Islet of Langerhans (tissue), 1 donor: ENCODE results near the gene MORN3.
A peak's percentile ranks its signal among the peaks of the same experiment; 100 is the strongest.
"Not testable (repeated sequence)": the region's sequence is repeated elsewhere in the genome, so short reads cannot be mapped to it uniquely, and the experiment has no call there.

Source experiments
- FAIRE-seq: peaks from one replicate; lab custom pipeline; 2011; peaks lifted over from hg19 to GRCh38; lab: Jason Lieb, UNC

MORN3 gene, protein sequence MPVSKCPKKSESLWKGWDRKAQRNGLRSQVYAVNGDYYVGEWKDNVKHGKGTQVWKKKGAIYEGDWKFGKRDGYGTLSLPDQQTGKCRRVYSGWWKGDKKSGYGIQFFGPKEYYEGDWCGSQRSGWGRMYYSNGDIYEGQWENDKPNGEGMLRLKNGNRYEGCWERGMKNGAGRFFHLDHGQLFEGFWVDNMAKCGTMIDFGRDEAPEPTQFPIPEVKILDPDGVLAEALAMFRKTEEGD

GRCh38 chr12:121669521-121669900 lies at the start of gene MORN3:
TSS of gene MORN3 (minus strand) at chr12:121669654. CDS start at chr12:121669483, 171 bp downstream.
- no peak for FAIRE-seq

DNA sequence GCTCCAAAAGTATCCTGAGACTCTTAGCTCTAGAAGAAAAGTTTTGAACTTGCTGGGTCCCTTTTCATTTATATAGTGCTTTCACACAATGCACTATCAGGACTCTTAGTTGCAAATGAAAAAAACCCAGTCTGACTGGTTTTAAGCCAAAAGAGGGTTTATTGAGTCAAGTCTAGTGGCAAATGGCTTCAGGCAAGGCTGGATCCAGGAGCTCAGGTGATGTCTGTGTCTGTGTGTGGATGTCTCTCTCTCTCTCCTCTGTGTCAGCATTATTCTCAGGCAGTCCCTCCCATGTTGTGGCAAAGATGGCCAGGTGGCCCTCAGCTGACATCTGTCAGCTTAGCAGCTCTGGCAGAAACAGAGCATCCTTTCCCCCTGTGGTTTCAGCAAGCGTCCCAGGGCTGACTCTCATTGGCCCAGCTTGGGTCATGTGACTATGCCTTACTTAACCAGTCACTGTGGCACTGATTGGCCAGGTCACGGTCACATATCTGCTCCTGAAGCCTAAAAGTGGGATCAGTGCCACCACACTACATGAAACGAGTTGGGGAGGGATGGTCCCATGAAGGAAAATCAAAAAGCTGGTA lies 49.3 kb upstream of the MORN3 start:
- FAIRE-seq, result no peak

GRCh38 chr12:121717041-121717699 lies 47.7 kb upstream of the MORN3 start:
- no peak for FAIRE-seq

DNA sequence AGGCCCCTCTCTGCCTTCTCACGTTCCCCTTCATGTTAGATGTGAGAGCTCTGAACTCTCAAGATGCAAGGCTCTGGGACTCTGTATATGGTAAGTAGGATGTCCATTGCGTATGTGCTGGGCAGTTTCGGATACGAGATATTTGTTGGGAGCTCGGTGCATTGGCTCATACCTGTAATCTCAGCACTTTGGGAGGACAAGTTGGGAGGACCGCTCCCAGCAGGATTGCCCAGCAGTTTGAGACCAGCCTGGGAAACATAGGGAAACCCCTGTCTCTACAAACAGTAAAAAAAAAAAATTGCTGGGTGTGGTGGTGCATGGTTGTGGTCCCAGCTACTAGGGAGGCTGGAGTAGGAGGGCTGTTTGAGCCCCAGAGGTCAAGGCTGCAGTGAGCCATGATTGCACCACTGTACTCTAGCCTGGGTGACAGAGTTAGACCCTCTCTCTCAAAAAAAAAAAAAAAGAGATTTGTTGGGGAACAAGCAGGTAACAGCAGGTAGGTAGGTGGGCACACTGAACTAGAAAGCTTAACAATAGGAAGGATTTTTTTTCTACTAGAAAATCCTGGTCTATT lies 46.5 kb upstream of the MORN3 start:
- FAIRE-seq, result no peak

DNA sequence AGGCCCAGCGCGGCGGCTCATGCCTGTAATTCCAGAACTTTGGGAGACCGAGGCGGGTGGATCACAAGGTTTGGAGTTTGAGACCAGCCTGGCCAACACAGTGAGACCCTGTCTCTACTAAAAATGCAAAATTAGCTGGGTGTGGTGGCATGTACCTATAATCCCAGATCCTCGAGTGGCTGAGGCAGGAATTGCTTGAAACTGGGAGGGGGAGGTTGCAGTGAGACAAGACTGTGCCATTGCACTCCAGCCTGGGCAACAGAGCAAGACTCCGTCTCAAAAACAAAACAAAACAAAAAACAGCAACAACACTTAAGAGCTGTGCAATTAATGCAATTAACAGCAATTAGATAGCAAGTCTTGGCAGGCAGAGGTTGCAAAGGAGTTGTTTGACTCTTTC lies 45.6 kb upstream of the MORN3 start:
- FAIRE-seq, result not testable (repeated sequence)

- FAIRE-seq, result no peak
These were observed 44.3 kb upstream of the MORN3 start for GRCh38 chr12:121713793-121714192.

GRCh38 chr12:121713257-121713777 lies 43.9 kb upstream of the MORN3 start:
- FAIRE-seq, result no peak

GRCh38 chr12:121712461-121713256 lies 43.2 kb upstream of the MORN3 start, which contains the start of gene TMEM120B:
TSS of gene TMEM120B (plus strand) at chr12:121712752. CDS start at chr12:121712896, 144 bp downstream.
- no peak for FAIRE-seq

GRCh38 chr12:121712190-121712460 lies 42.7 kb upstream of the MORN3 start:
- no peak for FAIRE-seq

- no peak for FAIRE-seq
These were observed 42.1 kb upstream of the MORN3 start for GRCh38 chr12:121711361-121712189.

DNA sequence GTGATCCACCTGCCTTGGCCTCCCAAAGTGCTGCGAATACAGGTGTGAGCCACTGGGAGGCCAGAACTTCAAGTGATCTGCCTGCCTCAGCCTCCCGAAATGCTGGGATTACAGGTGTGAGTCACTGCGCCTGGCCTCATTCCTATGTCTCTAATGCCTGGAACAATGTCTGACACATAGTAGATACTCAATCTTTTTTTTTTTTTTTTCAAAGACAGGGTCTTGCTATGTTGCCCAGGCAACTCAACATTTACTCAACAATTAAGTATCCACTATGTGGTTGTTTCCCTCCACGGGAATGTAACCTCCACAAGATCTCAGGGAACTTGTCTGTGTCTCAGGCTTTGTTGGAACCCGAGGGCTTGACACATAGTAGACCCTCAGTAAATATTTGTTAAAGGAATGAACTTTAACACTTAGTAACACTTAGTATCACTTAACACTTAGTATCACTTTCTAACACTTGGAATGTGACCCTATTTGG lies 40.1 kb upstream of the MORN3 start:
- FAIRE-seq, result no peak

- FAIRE-seq, result not testable (repeated sequence)
These were observed 39.6 kb upstream of the MORN3 start for GRCh38 chr12:121709064-121709424.

DNA sequence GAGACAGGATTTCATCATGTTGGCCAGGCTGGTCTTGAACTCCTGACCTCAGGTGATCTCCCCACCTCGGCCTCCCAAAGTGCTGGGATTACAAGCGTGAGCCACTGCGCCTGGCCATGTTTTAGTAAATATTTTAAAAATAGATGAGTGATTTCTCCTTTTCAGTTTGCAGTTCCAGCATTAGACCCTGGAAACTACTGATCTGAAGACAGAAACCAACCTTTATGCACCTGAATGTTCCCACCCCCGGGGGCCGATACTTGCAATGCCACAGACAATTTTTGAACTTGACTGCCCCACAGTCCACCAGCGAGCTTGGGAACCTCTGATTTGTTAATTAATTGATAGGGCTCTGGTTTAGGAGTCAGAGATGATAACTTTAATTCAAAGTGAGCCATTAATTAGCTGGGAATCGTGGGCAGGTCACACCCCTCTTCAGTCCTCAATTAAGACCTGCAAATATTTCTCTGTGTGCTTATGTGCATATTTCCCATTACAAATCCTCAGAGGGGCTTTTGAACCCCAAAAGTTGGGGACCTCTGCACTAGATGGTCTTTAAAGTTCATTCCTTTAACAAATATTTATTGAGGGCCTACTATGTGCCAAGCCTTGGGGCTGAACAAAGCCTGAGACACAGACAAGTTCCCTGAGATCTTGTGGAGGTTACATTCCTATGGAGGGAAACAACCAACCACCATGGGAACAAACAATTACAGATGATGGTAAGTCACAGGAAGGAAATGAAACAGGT lies 39.0 kb upstream of the MORN3 start:
- no peak for FAIRE-seq

DNA sequence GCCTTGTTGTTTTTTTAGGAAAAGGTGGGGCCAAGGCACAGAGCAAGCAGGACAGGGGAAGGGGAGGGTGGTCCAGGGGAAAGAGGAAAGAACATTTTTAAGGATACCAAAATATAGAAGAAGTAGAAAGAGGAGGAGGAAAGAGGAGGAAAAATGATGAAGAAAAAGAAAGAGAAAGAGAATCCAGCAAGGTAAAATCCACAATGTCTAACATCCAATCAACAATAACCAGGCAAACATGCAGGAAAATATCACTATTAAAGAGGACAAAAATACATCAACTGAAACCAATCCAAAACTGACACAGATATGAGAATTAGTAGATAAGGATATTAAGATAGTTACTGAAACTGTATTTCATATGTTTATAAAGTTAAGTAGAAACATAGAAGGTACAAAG lies 36.1 kb upstream of the MORN3 start:
- no peak for FAIRE-seq

DNA sequence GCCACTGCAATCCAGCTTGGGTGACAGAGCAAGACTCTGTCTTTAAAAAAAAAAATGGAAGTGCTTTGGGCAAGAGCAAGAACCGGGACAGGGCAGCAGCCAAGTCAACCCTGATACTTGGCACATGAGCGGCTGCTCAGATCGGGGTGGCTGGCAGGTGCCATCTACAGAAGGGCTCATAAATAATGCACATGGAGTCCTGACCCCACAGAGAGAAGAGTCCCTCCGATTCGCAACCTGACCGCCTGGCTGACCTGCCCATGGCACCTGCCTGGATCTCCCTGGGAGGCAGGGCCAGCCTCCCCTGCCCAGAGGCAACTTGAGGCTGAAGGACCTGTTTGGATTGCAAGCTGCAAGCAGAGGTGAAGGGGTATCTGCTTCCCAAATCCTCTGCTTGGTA lies 33.5 kb upstream of the MORN3 start:
- no peak for FAIRE-seq

- FAIRE-seq, result no peak
These were observed 32.3 kb upstream of the MORN3 start for GRCh38 chr12:121701667-121702277.

DNA sequence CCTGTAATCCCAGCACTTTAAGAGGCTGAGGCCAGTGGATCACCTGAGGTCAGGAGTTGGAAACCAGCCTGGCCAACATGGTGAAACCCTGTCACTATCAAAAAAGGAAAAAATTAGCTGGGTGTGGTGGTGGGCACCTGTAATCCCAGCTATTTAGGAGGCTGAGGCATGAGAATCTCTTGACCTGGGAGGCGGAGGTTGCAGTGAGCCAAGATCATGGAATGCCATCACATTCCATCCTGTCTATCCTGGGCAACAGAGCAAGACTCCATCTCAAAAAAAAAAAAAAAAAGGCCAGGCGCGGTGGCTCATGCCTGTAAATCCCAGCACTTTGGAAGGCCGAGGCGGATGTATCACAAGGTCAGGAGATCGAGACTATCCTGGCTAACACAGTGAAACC lies 28.4 kb upstream of the MORN3 start:
- not testable (repeated sequence) for FAIRE-seq

DNA sequence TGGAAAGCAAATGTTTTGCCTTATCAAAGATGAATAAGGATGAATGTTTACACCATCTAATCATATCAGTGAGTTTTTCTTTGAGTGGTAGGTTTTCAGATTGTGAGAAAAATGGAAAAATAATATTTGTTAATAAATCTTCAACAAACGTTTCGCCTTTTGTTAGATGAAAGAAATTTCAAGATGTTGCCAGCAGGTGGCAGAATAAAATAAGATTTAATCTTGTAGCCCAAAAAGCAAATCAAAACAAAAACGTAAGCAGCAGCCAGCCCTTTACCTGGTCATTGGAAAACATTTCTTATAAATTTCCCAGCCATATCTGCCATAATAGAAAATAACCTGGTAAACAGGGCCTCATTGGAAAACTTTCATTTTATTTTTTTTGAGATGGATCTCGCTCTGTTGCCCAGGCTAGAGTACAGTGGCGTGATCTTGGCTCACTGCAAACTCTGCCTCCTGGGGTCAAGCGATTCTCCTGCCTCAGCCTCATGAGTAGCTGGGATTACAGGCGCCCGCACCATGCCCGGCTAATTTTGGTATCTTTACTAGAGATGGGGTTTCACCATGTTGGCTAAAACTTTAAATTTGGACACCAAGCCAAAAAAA lies 27.7 kb upstream of the MORN3 start:
- peak; percentile 99 for FAIRE-seq

- no peak for FAIRE-seq
These were observed 23.8 kb upstream of the MORN3 start for GRCh38 chr12:121693155-121693687.

- FAIRE-seq, result not testable (repeated sequence)
These were observed 23.3 kb upstream of the MORN3 start for GRCh38 chr12:121692744-121693143.
